Measurements from ENCODE around the gene CENPN. TPM values are rescaled to one million over a fixed set of nuclear protein-coding genes. Genes with fewer than 3 reads are reported as not detected.

The CENPN gene
- total RNA-seq, 5 donors from 2014 or later (not counting 1 experiment from before 2014, with no cell fraction given), result 1.3 to 9.0 (median 2.8) TPM

GRCh38 chr16:80988756-80989155 is 18.3 kb upstream of the CENPN start:
- ATAC-seq (replicated peaks in 1 of 4), result no peak
- ChIA-PET POLR2A (no interaction called here), CTCF (interaction anchor here in 1 of 2 donors (1.4 kb wide), 1 partner anchor 14 kb away, joined by 4 read pairs; no protein-coding TSS in a partner anchor)
- H3K4me1 ChIP-seq (ENCODE audit: control insufficient read depth in 1 of 2, extremely low read depth in 1 of 2, insufficient read depth in 2 of 2, low read length in 2 of 2), result peaks cover 0 to 11% of the 10 kb centered on the region in 2 experiments
- Mint-ChIP-seq H3K4me3 (no peak overlapping the region), H3K4me1 (peaks cover 40% of the 10 kb centered on the region in 3 donors), H3K36me3 (peaks cover 33% of the 10 kb centered on the region), H3K27me3 (no peaks in the 10 kb centered on the region), H3K9me3 (no peaks in the 10 kb centered on the region), H3K27ac (no peak overlapping the region)
- no peaks in the 10 kb centered on the region for H3K27me3 ChIP-seq (replicated peaks in 1 of 2; ENCODE audit: control insufficient read depth in 2 of 2, extremely low read depth in 1 of 2, insufficient read depth in 2 of 2, low read length in 1 of 2)
- peaks cover 0 to 20% of the 10 kb centered on the region in 2 donors for H3K36me3 ChIP-seq (ENCODE audit: control insufficient read depth in 2 of 2, extremely low read depth in 1 of 2, insufficient read depth in 1 of 2, low read length in 1 of 2)
- no peak overlapping the region for H3K27ac ChIP-seq (ENCODE audit: low read length)
- no peaks in the 10 kb centered on the region for H3K9me3 ChIP-seq
- no CpG with 5 or more reads among the region's 7 CpGs for WGBS (ENCODE audit: insufficient coverage)
- DNase-seq, result no peak
- no peak overlapping the region for H3K4me3 ChIP-seq (ENCODE audit: control insufficient read depth in 1 of 2, extremely low read depth in 1 of 2, low read length in 1 of 2)

DNA sequence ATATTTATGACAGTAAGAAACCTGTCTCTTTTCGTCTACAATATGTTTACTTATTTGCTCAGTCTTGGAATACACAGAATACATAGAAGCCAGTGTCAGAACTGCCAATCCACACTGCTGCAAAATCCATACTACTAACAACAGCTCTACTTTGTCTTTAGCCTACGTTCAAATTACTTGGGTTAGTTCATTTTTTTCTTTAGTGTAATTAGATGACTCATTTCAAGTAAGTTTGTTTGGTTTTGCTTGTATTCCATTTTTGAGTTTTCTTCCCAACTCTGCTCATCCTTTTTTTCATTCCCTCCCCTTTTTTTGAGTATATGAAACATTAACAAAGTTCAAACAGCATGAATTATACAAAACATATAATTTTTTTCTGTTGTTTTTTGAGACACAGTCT is 17.2 kb upstream of the CENPN start:
- Histone ChIP-seq H3K27me3 (replicated peaks in 1 of 2; ENCODE audit: control insufficient read depth in 2 of 2, extremely low read depth in 1 of 2, insufficient read depth in 2 of 2, low read length in 1 of 2) (no peaks in the 10 kb centered on the region), H3K27ac (ENCODE audit: low read length) (no peak overlapping the region), H3K4me3 (ENCODE audit: control insufficient read depth in 1 of 2, extremely low read depth in 1 of 2, low read length in 1 of 2) (no peak overlapping the region), H3K36me3 (ENCODE audit: control insufficient read depth in 2 of 2, extremely low read depth in 1 of 2, insufficient read depth in 1 of 2, low read length in 1 of 2) (peaks cover 0 to 23% of the 10 kb centered on the region in 2 donors), H3K9me3 (no peaks in the 10 kb centered on the region), H3K4me1 (ENCODE audit: control insufficient read depth in 1 of 2, extremely low read depth in 1 of 2, insufficient read depth in 2 of 2, low read length in 2 of 2) (peaks cover 0 to 11% of the 10 kb centered on the region in 2 experiments)
- no peak overlapping the region for H3K27ac Mint-ChIP-seq
- WGBS (ENCODE audit: insufficient coverage), result 89% methylated on average over 1 of the region's 2 CpGs
- ChIA-PET CTCF (interaction anchor here (0.9 to 1.2 kb wide), 2 partner anchors 15 to 46 kb away, joined by 3 read pairs; partner anchors contain the start of gene ATMIN (in 1 of the 2)), POLR2A (no interaction called here)
- no peaks in the 10 kb centered on the region for H3K9me3 Mint-ChIP-seq
- no peaks in the 10 kb centered on the region for H3K27me3 Mint-ChIP-seq
- no peak for DNase-seq
- peaks cover 47 to 51% (median 48%) of the 10 kb centered on the region in 3 donors for H3K4me1 Mint-ChIP-seq
- no peak overlapping the region for H3K4me3 Mint-ChIP-seq
- H3K36me3 Mint-ChIP-seq, result peaks cover 40% of the 10 kb centered on the region
- no peak for ATAC-seq (replicated peaks in 1 of 4)

GRCh38 chr16:80990577-80990976 is 16.4 kb upstream of the CENPN start:
- POLR2A ChIA-PET, result no interaction called here

GRCh38 chr16:80990978-80991377 is 16.0 kb upstream of the CENPN start:
- H3K4me3 Mint-ChIP-seq, result no peak overlapping the region
- no peaks in the 10 kb centered on the region for H3K9me3 Mint-ChIP-seq
- peaks cover 45 to 57% (median 46%) of the 10 kb centered on the region in 3 donors for H3K4me1 Mint-ChIP-seq
- H3K27ac Mint-ChIP-seq, result no peak overlapping the region
- no CpG with 5 or more reads among the region's 2 CpGs for WGBS (ENCODE audit: insufficient coverage)
- ATAC-seq (replicated peaks in 1 of 4) (no peak), DNase-seq (no peak)
- ChIA-PET CTCF (no interaction called here), POLR2A (interaction anchor here in 1 of 2 donors (0.5 kb wide), 1 partner anchor 13 kb away, joined by 4 read pairs; no protein-coding TSS in a partner anchor)
- H3K4me3 ChIP-seq (ENCODE audit: control insufficient read depth in 1 of 2, extremely low read depth in 1 of 2, low read length in 1 of 2), result no peak overlapping the region
- peaks cover 0 to 23% of the 10 kb centered on the region in 2 donors for H3K36me3 ChIP-seq (ENCODE audit: control insufficient read depth in 2 of 2, extremely low read depth in 1 of 2, insufficient read depth in 1 of 2, low read length in 1 of 2)
- peaks cover 0 to 11% of the 10 kb centered on the region in 2 experiments for H3K4me1 ChIP-seq (ENCODE audit: control insufficient read depth in 1 of 2, extremely low read depth in 1 of 2, insufficient read depth in 2 of 2, low read length in 2 of 2)
- no peaks in the 10 kb centered on the region for H3K9me3 ChIP-seq
- peaks cover 36% of the 10 kb centered on the region for H3K36me3 Mint-ChIP-seq
- no peaks in the 10 kb centered on the region for H3K27me3 Mint-ChIP-seq
- no peak overlapping the region for H3K27ac ChIP-seq (ENCODE audit: low read length)
- H3K27me3 ChIP-seq (replicated peaks in 1 of 2; ENCODE audit: control insufficient read depth in 2 of 2, extremely low read depth in 1 of 2, insufficient read depth in 2 of 2, low read length in 1 of 2), result no peaks in the 10 kb centered on the region

More at GRCh38 chr16:80990577-80990976, 16.4 kb upstream of the CENPN start:
- ATAC-seq (replicated peaks in 1 of 4) (no peak), DNase-seq (no peak)
- Histone ChIP-seq H3K27me3 (replicated peaks in 1 of 2; ENCODE audit: control insufficient read depth in 2 of 2, extremely low read depth in 1 of 2, insufficient read depth in 2 of 2, low read length in 1 of 2) (no peaks in the 10 kb centered on the region), H3K4me3 (ENCODE audit: control insufficient read depth in 1 of 2, extremely low read depth in 1 of 2, low read length in 1 of 2) (no peak overlapping the region), H3K36me3 (ENCODE audit: control insufficient read depth in 2 of 2, extremely low read depth in 1 of 2, insufficient read depth in 1 of 2, low read length in 1 of 2) (peaks cover 0 to 23% of the 10 kb centered on the region in 2 donors), H3K27ac (ENCODE audit: low read length) (no peak overlapping the region), H3K4me1 (ENCODE audit: control insufficient read depth in 1 of 2, extremely low read depth in 1 of 2, insufficient read depth in 2 of 2, low read length in 2 of 2) (peaks cover 0 to 11% of the 10 kb centered on the region in 2 experiments), H3K9me3 (no peaks in the 10 kb centered on the region)
- WGBS (ENCODE audit: insufficient coverage), result 100% methylated on average over 1 of the region's 3 CpGs
- Mint-ChIP-seq H3K27me3 (no peaks in the 10 kb centered on the region), H3K27ac (no peak overlapping the region), H3K36me3 (peaks cover 38% of the 10 kb centered on the region), H3K4me3 (no peak overlapping the region), H3K4me1 (peaks cover 47 to 56% (median 47%) of the 10 kb centered on the region in 3 donors), H3K9me3 (no peaks in the 10 kb centered on the region)
- CTCF ChIA-PET, result interaction anchor here in 1 of 2 donors (1.2 kb wide), 1 partner anchor 14 kb away, joined by 3 read pairs; no protein-coding TSS in a partner anchor

GRCh38 chr16:80991792-80992430 is 15.1 kb upstream of the CENPN start:
- no peaks in the 10 kb centered on the region for H3K27me3 Mint-ChIP-seq

DNA sequence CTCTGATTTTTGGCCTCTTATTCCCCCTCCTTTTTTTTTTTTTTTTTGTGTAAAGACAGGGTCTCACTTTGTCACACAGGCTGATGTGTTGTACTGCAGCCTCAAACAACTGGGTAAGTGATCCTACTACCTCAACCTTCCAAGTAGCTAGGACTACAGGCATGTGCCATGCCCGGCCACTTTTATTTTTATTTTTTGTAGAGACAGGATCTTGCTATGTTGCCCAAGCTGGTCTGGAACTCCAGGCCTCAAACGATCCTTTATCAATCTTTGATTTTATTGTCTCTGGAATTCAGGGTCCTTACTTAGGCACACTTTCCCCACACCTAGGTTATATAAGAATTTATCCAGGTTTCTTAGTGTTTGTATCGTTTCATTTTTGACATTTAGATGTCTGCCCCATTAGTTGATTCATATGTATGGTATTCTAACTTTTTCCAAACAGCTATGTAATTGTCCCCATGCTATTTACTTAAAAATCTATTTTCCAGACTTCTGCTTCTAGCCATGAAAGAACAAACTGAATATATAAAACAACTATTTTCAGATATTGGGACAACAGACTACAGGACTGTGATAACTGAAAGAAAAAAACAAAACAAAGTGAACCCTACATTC is 14.2 kb upstream of the CENPN start:
- Histone ChIP-seq H3K27ac (ENCODE audit: low read length) (no peak overlapping the region), H3K27me3 (replicated peaks in 1 of 2; ENCODE audit: control insufficient read depth in 2 of 2, extremely low read depth in 1 of 2, insufficient read depth in 2 of 2, low read length in 1 of 2) (no peaks in the 10 kb centered on the region), H3K9me3 (no peaks in the 10 kb centered on the region), H3K4me3 (ENCODE audit: control insufficient read depth in 1 of 2, extremely low read depth in 1 of 2, low read length in 1 of 2) (no peak overlapping the region), H3K4me1 (ENCODE audit: control insufficient read depth in 1 of 2, extremely low read depth in 1 of 2, insufficient read depth in 2 of 2, low read length in 2 of 2) (peaks cover 0 to 12% of the 10 kb centered on the region in 2 experiments), H3K36me3 (ENCODE audit: control insufficient read depth in 2 of 2, extremely low read depth in 1 of 2, insufficient read depth in 1 of 2, low read length in 1 of 2) (peaks cover 0 to 23% of the 10 kb centered on the region in 2 donors)
- CTCF ChIA-PET, result interaction anchor here in 1 of 2 donors (1.8 to 2.5 kb wide), 2 partner anchors 10 to 12 kb away, joined by 7 to 9 read pairs; no protein-coding TSS in a partner anchor
- H3K9me3 Mint-ChIP-seq, result no peaks in the 10 kb centered on the region
- POLR2A ChIA-PET, result interaction anchor here in 1 of 2 donors (0.7 kb wide), 1 partner anchor 22 kb away, joined by 3 read pairs; no protein-coding TSS in a partner anchor
- peaks cover 45 to 58% (median 46%) of the 10 kb centered on the region in 3 donors for H3K4me1 Mint-ChIP-seq
- H3K27me3 Mint-ChIP-seq, result no peaks in the 10 kb centered on the region
- H3K4me3 Mint-ChIP-seq, result no peak overlapping the region
- peak overlapping the region in 1 of 2 donors; percentile 45 for H3K27ac Mint-ChIP-seq
- WGBS (ENCODE audit: insufficient coverage), result no CpG with 5 or more reads among the region's 3 CpGs
- ATAC-seq (replicated peaks in 1 of 4) (no peak), DNase-seq (no peak)
- peaks cover 24% of the 10 kb centered on the region for H3K36me3 Mint-ChIP-seq

More at GRCh38 chr16:80991792-80992430, 15.1 kb upstream of the CENPN start:
- Mint-ChIP-seq H3K4me3 (no peak overlapping the region), H3K9me3 (no peaks in the 10 kb centered on the region), H3K27ac (no peak overlapping the region), H3K4me1 (peaks cover 44 to 59% (median 45%) of the 10 kb centered on the region in 3 donors), H3K36me3 (peaks cover 30% of the 10 kb centered on the region)
- no peak for ATAC-seq (replicated peaks in 1 of 4)
- ChIA-PET POLR2A (no interaction called here), CTCF (no interaction called here)
- no peaks in the 10 kb centered on the region for H3K27me3 ChIP-seq (replicated peaks in 1 of 2; ENCODE audit: control insufficient read depth in 2 of 2, extremely low read depth in 1 of 2, insufficient read depth in 2 of 2, low read length in 1 of 2)
- H3K36me3 ChIP-seq (ENCODE audit: control insufficient read depth in 2 of 2, extremely low read depth in 1 of 2, insufficient read depth in 1 of 2, low read length in 1 of 2), result peaks cover 0 to 23% of the 10 kb centered on the region in 2 donors
- 100% methylated on average over 1 of the region's 6 CpGs for WGBS (ENCODE audit: insufficient coverage)
- no peaks in the 10 kb centered on the region for H3K9me3 ChIP-seq
- H3K4me1 ChIP-seq (ENCODE audit: control insufficient read depth in 1 of 2, extremely low read depth in 1 of 2, insufficient read depth in 2 of 2, low read length in 2 of 2), result peaks cover 0 to 12% of the 10 kb centered on the region in 2 experiments
- DNase-seq, result no peak
- H3K4me3 ChIP-seq (ENCODE audit: control insufficient read depth in 1 of 2, extremely low read depth in 1 of 2, low read length in 1 of 2), result no peak overlapping the region
- H3K27ac ChIP-seq (ENCODE audit: low read length), result no peak overlapping the region

Measured in T-cell (primary cell).